Iris pigment epithelial cell (primary cell): ENCODE results near the gene OR4D10.
"Not testable (repeated sequence)": the region's sequence is repeated elsewhere in the genome, so short reads cannot be mapped to it uniquely, and the experiment has no call there.

ENCODE experiments used
- DNase-seq: peaks from one replicate; pipeline ENCODE4 v3.0.0-alpha.2; 2011; ENCODE audit warnings: low read depth

OR4D10 gene

DNA sequence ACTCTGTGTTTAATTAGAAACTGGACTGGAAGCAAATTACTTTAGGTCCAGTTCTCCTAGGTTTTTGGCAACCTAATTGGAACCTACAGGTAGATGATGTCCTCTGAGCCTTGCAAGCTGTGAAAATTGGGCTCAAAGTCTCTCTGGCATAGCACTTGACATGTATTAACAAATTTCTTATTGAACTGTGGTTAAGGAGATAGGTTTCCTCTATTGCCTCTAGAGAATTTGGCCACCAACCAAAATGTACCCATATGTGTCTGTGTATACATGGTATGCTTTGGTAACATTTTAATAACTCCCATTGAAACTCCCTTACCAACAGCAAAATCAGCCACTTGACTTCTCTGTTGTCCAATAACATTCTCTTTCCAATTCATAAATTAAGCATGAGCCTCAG is at the start of gene OR4D10:
OR4D10 (plus strand) TSS at position 301 of the 400 bp plus-strand sequence. CDS start 4,115 bp downstream, outside the sequence.
- DNase-seq = no peak

DNA sequence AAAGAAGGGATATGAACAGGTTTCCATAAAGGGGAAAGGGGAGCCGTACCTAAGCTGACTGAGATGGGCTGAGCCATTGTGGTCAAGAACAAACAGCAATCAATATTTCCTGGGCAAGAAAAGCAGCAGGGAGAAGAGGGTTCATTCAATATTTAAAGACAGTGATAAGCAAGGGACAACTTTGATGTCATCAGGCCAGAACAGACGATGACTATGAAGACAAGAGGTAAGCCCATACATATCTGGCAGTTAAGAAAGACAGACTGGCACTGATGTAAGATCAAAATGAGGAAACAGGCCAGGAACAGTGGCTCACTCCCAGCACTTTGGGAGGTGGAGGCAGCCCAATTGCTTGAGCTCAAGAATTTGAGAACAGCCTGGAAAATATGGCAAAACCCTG is 49.3 kb upstream of the OR4D10 start:
- DNase-seq = no peak

DNA sequence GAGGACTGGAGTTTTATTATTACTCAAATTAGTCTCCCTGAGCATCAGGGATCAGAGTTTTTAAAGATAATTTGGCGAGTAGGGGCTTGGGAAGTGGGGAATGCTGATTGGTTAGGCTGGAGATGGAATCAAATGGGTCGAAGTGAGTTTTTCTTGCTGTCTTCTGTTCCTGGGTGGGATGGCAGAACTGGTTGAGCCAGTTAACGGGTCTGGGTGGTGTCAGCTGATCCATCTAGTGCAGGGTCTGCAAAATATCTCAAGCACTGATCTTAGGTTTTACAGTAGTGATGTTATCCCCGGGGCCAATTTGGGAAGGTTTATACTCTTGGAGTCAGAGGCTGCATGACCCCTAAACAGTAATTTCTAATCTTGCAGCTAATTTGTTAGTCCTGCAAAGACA is 48.0 kb upstream of the OR4D10 start:
- no peak for DNase-seq

DNA sequence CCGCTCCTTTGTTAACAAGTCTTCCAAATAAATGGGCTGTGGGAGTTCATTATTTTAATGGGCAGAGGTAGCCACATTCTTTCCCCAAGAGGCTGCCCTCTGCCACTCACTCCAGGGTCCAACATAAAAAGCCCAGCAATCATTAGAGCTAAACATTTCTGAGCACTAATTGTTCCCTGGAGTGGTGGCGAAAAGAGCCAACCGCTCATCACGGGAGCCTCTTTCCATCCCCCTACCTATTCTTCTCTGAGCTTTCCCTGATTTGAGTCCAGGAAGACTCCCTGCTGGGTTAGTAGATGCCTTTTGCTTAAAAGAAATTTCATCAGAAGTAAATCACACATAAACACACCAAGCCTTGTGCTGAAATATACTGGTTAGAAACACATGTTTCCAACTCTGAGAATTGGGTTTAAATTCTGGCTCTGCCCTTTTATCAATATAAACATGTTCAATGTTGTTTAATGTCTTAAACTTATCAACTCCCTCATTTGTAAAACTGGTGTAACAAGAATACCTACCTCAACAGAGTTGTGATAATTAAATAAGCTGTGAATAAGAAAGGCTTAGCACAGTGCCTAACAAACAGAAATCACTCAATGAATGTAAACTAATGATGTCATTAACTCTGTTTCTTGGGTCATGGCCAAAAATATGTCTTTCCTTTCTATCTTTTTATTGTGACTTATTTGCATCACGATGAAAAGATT is 46.6 kb upstream of the OR4D10 start, which contains the start of gene OR5A2:
OR5A2 (minus strand) TSS at position 53 of the 707 bp plus-strand sequence. CDS start 3,460 bp downstream, outside the sequence.
- no peak for DNase-seq

DNA sequence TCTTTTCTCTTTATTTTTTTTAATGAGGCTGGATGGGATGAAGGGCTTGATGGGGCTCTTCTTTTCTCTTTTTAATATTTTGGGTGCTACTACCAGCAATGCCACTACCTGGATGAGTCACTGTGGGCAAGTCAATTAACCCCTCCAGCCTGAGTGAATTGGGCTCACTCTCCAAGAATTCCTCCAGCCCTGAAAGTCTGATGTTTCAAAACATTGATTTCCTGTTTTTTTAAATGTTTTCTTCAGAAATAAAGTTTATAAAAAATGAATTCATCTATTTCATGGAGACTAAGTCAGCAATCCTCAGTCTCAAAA is 46.1 kb upstream of the OR4D10 start:
- no peak for DNase-seq

DNA sequence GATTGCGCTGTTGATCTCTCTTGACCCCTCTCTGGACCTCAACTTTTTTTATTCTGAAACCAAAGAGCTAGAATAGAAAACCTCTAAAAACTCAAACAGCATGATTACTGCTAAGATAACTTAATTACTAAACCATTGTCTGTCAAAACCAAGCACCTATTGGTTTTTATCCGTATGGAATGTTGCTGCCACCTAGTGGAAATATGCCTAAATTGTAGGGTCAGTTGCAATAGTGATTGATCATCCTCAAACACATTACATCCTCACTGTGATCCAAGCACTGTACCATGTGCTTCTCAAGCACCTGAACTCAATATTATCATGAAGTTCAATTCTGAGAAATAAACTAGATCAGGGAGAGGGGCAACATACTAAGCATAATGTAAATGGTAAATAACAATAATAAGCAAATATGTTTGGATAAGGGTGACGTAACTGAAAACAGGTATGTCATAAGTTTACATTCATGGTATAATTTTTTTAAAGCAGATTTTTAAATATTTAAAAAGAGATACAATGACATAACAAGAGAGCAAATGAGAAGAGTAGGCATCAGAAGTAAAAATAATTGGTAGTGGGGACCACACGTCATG is 43.1 kb upstream of the OR4D10 start:
- peak; percentile 39 for DNase-seq

DNA sequence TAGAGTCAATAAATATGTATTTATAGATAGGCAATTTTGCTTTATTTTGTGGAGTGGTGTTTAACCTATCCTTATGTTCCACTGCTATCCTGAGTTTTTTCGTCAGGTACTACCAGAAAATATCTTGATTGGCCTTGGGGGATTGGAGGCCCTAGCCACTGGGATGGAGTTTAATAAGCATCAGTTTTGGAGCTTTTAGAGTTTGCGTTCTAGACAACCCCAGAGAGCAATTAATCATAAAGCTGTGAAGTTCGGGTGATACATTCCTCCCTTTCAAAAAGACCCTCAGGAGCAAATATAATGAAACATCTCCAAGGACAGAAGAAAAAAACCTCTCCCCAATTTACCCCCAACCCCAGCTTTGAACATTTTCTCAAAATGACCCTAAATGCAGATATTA is 36.9 kb upstream of the OR4D10 start, which contains the start of gene OR5A1:
OR5A1 (plus strand) TSS at position 301 of the 400 bp plus-strand sequence. CDS start 6,700 bp downstream, outside the sequence.
- no peak for DNase-seq

DNA sequence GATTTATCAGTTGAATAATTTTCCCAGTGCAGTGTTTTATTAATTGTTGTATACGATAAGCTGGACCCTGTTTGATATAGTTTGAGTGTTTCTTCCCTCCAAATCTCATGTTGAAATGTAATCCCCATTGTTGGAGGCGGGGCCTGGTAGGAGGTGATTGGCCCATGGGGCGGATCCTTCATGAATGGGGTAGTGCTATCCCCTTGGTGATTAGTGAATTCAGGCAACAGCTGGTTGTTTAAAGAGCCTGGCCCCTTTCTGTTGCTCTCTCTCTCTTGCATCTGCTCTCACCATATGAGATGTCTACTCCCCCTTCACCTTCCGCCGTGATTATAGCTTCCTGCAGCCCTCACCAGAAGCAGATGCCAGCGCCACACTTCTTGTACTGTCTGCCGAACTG is 35.3 kb upstream of the OR4D10 start:
- no peak for DNase-seq

DNA sequence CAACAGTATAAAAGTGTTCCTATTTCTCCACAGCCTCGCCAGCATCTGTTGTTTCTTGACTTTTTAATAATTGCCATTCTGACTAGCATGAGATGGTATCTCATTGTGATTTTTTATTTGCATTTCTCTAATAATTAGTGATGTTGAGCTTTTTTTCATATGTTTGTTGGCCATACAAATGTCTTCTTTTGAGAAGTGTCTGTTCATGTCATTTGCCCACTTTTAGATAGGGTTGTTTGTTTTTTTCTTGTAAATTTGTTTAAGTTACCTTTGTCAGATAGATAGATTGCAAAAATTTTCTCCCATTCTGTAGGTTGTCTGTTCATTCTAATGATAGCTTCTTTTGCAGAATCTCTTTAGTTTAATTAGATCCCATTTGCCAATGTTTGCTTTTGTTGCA is 27.5 kb upstream of the OR4D10 start:
- DNase-seq = not testable (repeated sequence)

DNA sequence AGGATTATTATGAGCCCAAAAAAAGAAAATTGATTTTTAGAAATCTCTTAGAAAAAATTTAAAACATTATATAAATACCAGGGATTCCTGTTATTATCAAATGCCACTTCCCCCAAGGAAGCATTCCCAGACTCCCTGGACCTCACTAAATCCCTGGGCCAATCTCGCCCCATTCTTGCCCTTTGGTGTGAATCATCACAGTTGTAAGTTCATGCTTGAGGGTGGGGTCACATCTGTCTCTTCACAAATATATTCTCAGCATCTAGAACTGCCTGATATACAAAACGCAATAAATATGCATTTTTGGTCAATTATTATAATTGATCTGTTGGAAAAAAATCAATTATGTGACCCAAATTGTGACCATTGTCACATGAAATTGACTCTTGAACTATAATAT is 24.6 kb upstream of the OR4D10 start:
- no peak for DNase-seq

DNA sequence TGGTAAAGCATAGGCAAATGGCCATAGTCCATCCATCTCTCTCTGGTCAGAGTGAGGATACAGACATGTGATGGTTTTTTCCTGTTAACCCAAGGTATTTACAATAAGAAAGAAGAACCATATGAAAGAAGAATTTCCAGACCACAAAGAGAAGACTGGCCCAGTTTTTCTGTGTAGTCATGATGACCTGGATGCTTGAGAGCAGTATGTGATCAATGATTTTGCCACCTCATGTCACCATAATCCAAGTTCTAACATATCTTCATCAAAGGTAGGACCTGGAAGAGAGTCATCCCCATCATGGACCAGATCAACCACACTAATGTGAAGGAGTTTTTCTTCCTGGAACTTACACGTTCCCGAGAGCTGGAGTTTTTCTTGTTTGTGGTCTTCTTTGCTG is 16.5 kb upstream of the OR4D10 start, which contains the start of gene OR4D6:
OR4D6 (plus strand) TSS at position 301 of the 400 bp plus-strand sequence; CDS start at position 301, 0 bp downstream.
- no peak for DNase-seq

DNA sequence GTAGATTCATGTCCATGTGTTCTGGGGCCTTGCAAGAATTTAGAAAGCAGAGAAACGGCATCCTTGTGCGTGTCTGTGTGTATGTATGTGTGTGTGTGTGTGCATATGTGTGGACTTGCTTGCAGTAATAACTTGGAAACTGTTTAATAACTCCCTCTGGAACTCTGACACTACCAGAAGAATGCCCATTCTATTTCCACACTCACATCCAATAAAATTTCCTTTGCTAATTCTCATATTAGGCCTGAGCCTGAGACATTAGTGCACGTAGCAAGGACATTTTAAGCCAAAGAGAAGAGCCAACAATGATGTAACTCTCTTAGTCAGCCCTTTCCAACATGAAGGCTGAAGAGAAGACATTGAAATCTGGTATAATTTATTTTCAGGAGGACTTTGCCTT is 13.2 kb upstream of the OR4D10 start:
- DNase-seq = no peak

DNA sequence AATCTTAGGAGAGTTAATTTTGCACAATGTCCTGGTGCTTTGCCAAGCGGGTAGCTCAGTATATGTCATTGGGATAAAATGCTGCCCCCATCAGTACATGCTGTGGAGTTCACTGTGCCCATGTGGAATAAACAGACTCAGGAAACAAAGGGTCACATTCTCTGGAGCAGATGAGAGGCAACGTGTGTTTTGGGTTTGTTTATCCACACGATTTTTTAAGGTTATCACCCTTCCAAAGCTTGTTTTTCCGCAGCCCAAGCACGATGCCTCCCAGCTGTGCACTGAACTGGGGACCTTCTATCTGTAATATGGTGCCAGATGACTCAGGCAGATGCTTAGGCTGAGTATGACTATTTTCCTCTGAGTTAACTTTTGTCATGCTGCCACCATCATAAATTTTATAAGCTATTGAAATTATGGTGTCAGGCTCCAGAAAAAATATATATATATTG is 9.9 kb upstream of the OR4D10 start:
- no peak for DNase-seq

DNA sequence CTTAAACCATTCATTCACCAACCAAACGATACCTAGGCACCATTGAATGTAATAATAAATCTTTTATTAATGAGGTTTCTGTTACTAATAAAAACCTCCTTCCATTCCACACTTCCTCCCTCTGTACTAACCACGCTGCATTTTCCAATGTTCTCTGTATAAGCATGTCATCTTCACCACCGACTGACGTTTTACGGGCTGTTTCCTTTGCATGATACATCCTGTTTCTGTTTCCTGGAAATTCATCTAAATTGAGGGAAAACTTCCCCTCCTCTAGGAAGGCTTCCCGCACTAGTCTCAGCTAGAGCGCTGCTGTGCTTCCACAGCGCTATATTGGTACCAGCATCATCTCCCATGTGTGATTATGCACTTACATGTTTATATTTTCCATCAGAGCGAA is 2.1 kb downstream of the OR4D10 start:
- DNase-seq = no peak

DNA sequence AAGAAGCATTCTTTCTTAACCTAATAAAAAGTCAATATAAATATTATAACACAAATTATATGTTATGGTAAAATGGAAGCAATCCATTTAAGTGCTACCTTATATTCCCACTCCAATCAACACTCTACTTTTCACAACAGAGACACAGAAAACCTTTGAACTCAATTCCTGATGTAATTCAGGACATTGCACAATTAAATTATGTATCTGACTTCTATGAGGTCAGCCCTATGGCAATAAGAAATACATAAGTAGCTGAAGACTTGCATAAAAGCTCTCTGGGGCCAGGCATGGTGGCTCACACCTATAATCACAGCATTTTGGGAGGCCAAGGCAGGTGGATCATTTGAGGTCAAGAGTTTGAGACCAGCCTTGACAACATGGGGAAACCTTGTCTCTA is 6.8 kb downstream of the OR4D10 start:
- no peak for DNase-seq

DNA sequence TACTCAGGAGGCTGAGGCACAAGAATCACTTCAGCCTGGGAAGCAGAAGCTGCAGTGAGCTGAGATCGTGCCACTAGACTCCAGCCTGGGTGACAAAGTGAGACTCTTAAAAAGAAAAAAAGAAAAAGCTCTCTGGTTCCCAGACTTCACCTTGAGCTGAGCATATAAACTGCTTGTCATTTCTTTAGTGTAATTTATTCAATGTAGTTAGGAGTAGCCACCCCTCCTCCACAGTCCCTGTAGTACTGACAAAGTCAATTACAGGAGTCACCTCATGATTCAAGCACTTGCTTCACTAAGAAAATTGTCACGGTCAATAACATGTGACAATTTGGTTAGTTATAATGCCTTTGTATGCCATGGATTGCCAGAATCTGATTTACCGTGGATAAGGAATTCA is 7.2 kb downstream of the OR4D10 start:
- DNase-seq = no peak

DNA sequence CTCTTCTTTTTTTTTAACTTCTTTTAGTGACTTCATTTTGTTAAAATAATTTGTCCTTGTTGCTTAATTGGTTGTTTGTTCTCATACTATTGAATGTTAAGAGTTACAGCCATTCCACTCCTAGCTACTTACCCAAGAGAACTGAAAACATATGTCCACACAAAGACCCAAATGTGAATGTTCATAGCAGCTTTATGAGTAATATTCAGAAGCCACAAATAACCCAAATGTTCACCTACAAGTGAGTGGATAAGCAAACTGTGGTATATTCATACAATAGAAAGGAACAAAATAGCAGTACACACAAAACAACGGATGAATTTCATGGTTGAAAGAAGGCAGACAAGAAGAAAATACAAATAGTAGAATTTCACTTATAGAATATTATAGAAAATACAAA is 28.8 kb downstream of the OR4D10 start:
- no peak for DNase-seq

DNA sequence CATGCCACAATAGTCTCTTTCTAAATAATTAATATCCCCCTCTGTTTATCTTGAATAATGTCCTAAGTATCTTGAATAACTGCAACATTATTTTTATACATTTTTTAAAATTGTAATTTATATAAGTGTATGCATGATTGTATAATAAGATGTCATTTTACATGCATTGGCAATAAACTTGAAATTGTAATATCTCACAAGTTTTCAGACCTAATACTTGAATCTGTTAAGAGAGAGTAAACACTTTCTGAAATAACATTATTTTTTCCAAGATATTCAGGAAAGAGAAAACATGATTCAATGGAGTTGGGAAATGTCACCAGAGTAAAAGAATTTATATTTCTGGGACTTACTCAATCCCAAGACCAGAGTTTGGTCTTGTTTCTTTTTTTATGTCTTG is 30.2 kb downstream of the OR4D10 start, which contains the start of gene OR4D11:
OR4D11 (plus strand) TSS at position 301 of the 400 bp plus-strand sequence; CDS start at position 301, 0 bp downstream.
- no peak for DNase-seq

DNA sequence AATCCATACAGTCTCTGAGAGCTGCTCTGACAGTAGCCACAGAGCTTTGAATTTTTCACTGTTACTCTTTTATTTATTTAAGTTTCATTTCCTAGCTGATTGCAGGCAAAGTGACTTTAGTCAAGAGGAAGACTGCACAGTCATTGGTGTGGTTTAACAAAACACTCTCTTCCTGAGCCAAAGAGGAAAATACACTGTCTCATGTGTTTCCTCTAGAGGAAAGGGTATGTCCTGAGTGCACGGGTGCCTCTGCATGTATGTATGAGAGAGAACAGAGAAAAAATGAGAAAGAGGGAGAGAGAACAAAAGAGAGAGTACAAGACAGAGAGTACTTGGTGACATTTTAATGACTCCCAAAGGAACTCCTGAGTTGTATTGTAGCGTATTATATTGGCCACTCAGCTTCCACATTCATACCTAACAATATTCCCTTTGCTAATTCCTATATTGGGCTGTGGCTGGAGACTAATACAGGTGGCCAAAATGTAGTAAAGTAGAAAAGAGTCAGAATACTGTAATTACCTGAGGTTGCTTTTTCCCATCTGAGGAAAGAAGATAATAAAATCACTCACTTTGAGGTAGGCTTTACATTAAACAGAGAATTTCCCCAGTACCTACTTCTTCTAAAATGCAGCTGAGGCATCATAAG is 38.0 kb downstream of the OR4D10 start, which contains the start of gene OR4D9:
OR4D9 (plus strand) TSS at position 599 of the 649 bp plus-strand sequence. CDS start 3,374 bp downstream, outside the sequence.
- DNase-seq = peak; percentile 4

DNA sequence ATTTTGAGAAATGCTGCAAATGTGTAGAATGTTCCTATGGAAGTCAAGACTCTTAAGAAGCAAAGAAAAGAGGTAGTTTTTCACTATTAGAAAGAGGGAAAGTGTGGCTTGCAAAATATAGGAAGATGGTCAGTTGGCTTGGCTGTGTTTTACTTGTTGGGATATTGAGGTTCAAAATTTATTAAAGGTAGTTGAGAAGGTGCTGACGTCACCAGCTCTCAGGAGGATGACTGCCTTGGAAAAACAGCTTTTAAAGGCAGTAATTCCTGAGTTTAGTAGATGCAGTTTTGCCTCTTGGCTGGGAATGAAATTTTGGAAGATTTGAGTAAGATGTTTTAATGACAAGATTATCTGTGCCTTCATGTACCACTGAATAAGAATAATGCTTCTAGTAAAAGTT is 38.6 kb downstream of the OR4D10 start:
- no peak for DNase-seq

DNA sequence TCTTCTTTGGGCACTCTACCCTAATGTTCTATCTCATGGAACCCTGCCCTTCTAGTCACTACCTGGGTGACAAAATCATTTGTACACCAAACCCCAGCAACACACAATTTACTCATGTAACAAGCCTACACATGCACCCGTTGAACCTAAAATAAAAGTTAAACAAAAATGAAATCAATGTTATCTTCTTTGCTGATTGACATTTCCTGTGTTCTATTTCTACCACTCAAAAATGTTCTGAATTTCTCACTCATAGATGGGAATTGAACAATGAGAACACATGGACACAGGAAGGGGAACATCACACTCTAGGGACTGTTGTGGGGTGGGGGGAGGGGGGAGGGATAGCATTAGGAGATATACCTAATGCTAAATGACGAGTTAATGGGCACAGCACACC is 47.0 kb downstream of the OR4D10 start:
- DNase-seq = not testable (repeated sequence)

DNA sequence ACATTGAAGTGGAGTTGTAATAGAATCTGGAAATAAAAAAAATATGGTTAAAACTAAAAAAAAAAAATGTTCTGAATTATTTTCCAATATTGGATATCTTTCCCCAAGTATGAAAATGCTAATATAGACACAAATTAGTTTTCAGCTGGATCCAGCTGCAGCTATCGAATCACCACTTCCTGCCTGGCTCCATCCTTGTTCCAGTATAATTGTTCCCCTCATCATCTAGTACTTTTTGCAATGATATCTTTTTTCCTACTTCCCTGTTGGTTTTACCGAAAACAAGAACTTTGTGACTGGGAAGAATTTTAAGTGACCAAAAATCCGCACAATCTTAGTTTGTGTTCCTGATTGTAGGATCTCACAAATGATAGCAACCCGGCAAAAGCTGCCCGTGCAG is 47.6 kb downstream of the OR4D10 start:
- DNase-seq = no peak

DNA sequence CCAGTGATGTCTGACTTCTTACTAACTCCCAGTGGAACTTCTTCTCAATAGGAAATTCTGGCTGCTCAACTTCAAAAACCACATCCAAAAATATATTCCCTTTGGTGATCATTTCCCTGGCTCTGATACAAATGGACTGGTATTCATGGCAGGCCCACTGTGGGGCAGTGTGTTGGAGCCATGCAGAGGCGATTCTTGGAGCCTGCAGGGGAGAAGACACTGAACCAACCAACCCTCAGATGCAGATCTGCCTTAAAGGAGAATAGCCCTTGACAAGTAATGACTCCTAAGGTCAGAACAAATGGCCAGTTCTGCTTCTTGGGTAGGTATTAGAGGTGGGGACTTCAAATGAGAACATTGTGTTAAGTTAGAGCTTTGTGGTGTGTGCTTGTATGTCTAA is 50.4 kb downstream of the OR4D10 start:
- DNase-seq = no peak
